Dermis blood vessel endothelial cell (primary cell): ENCODE measurements around the gene IGF2BP2. TPM values are rescaled to one million over a fixed set of nuclear protein-coding genes. Genes with fewer than 3 reads are reported as not detected.
"Not testable (repeated sequence)": the region's sequence is repeated elsewhere in the genome, so short reads cannot be mapped to it uniquely, and the experiment has no call there.

Source experiments
- DNase-seq: peaks from one replicate; pipeline ENCODE4 v3.0.0; 2010
- total RNA-seq: library from RNA; depleted of rRNA; stranded (reverse); fragments of >200 nt; gene quantifications from 2 replicates; pipeline ENCODE4 v1.2.3, GENCODE V29; 2014

IGF2BP2 gene
- total RNA-seq, 1 donor from 2014 or later = 30.0 TPM

GRCh38 chr3:185709251-185709955, 115.4 kb downstream of the IGF2BP2 start:
- no peak for DNase-seq

- no peak for DNase-seq
These were observed 116.5 kb downstream of the IGF2BP2 start for GRCh38 chr3:185708392-185708791.

- DNase-seq = no peak
These were observed 119.3 kb downstream of the IGF2BP2 start for GRCh38 chr3:185705498-185705897.

- DNase-seq = peak; percentile 71
These were observed 122.3 kb downstream of the IGF2BP2 start for GRCh38 chr3:185702262-185703225.

GRCh38 chr3:185701611-185702261, 123.1 kb downstream of the IGF2BP2 start:
- peak; percentile 27 for DNase-seq

- no peak for DNase-seq
These were observed 124.9 kb downstream of the IGF2BP2 start for GRCh38 chr3:185699927-185700326.

GRCh38 chr3:185697228-185697627, 127.6 kb downstream of the IGF2BP2 start:
- DNase-seq = not testable (repeated sequence)

- no peak for DNase-seq
These were observed 128.8 kb downstream of the IGF2BP2 start for GRCh38 chr3:185696039-185696438.

- peak; percentile 50 for DNase-seq
These were observed 130.7 kb downstream of the IGF2BP2 start for GRCh38 chr3:185693985-185694653.

- no peak for DNase-seq
These were observed 133.2 kb downstream of the IGF2BP2 start for GRCh38 chr3:185691622-185692021.

GRCh38 chr3:185687271-185687878, 137.5 kb downstream of the IGF2BP2 start:
- peak; percentile 21 for DNase-seq

- no peak for DNase-seq
These were observed 139.4 kb downstream of the IGF2BP2 start for GRCh38 chr3:185685231-185686035.

GRCh38 chr3:185680231-185680630, 144.6 kb downstream of the IGF2BP2 start:
- DNase-seq = no peak

- DNase-seq = no peak
These were observed 146.8 kb downstream of the IGF2BP2 start for GRCh38 chr3:185678027-185678426.

GRCh38 chr3:185677146-185677829, 147.6 kb downstream of the IGF2BP2 start:
- peak; percentile 91 for DNase-seq

- DNase-seq = no peak
These were observed 157.3 kb downstream of the IGF2BP2 start for GRCh38 chr3:185667574-185667973.

GRCh38 chr3:185663929-185664328, 160.9 kb downstream of the IGF2BP2 start:
- no peak for DNase-seq

GRCh38 chr3:185661772-185662171, 163.1 kb downstream of the IGF2BP2 start:
- DNase-seq = no peak

- DNase-seq = not testable (repeated sequence)
These were observed 163.5 kb downstream of the IGF2BP2 start for GRCh38 chr3:185661296-185661695.
